CD4-positive, alpha-beta T cell treated with Interleukin-2 at 100 ng/mL for 4 hours (primary cell): Measurements from ENCODE around the gene PPP1R18.
"Not testable (repeated sequence)": the region's sequence is repeated elsewhere in the genome, so short reads cannot be mapped to it uniquely, and the experiment has no call there.

Experiments used
- DNase-seq: peaks from one replicate; pipeline ENCODE4 v3.0.0-alpha.2; 2020; ENCODE audit warnings: low spot score

Gene PPP1R18, protein sequence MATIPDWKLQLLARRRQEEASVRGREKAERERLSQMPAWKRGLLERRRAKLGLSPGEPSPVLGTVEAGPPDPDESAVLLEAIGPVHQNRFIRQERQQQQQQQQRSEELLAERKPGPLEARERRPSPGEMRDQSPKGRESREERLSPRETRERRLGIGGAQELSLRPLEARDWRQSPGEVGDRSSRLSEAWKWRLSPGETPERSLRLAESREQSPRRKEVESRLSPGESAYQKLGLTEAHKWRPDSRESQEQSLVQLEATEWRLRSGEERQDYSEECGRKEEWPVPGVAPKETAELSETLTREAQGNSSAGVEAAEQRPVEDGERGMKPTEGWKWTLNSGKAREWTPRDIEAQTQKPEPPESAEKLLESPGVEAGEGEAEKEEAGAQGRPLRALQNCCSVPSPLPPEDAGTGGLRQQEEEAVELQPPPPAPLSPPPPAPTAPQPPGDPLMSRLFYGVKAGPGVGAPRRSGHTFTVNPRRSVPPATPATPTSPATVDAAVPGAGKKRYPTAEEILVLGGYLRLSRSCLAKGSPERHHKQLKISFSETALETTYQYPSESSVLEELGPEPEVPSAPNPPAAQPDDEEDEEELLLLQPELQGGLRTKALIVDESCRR

DNA sequence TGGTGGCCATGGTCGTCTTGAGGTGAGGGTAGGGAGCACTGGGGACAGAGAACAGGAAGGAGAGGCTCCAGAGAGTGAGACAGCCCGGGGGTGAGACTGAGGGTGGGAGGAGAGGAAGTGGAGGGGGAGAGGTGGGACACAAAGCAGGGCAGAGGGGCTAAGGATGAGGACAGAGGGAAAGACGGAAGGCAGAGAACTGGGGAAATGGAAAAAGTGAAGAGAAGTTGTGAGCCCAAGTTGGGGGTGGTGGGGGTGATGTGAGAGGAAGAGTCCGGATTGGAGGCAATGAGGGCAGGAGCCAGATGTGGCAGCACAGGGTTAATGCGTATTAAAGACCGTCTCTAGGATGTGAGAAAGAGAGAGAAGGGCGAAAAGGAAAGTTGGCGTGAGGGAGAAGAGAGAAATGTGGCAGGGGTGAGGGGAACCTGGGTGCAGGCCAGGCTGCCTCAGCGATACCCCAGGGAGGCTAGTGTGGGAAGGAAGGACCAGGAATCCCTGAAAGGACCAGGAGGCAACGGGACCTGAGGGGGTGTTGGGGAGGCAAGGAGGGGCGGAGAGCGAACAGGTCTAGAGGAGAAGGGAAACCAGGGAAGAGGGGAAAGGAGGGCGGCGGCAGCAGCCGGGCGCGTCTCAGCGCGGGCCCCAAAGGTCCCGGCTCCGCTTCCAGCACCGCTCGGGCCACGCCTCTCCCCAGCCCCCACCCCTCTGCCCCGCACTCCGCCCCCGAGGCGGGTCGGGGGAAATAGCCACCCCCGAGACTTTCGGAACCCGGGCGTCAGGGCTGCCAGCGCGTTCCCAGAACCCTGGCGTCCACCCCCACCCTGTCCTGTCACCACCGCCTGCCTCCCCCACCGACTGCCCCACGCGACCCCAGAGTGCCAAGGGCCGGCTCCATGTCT lies at the start of gene PPP1R18:
Gene PPP1R18 (minus strand): TSS at position 637 of the 899 bp plus-strand sequence. CDS start 627 bp downstream, at position 10.
- peak; percentile 84 for DNase-seq

DNA sequence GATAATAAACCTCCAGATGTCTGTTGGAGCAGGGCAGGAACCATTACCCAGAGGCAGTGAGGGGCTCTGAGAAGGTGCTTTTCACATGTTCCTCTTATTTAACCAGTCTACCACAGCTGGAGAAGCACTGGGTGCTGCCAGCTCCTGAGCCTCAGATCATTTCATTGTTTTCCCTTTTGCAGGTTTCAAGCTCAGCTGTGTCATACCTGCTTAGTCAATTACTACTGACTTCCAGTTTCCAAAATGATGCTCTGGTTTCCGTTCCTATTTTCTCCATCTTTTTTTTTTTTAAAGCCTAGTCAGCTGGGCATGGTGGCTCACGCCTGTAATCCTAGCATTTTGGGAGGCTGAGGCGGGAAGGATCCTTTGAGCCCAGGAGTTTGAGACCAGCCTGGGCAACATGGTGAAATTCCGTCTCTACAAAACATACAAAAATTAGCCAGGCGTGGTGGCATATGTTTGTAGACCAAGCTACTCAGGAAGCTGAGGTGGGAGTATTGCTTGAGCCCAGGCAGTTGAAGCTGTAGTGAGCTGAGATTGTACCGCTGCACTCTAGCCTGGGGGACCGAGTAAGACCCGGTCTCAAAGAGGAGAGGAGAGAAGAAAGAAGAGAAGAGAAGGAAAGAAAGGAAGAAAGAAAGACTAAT lies 49.3 kb upstream of the PPP1R18 start:
- DNase-seq = no peak

DNA sequence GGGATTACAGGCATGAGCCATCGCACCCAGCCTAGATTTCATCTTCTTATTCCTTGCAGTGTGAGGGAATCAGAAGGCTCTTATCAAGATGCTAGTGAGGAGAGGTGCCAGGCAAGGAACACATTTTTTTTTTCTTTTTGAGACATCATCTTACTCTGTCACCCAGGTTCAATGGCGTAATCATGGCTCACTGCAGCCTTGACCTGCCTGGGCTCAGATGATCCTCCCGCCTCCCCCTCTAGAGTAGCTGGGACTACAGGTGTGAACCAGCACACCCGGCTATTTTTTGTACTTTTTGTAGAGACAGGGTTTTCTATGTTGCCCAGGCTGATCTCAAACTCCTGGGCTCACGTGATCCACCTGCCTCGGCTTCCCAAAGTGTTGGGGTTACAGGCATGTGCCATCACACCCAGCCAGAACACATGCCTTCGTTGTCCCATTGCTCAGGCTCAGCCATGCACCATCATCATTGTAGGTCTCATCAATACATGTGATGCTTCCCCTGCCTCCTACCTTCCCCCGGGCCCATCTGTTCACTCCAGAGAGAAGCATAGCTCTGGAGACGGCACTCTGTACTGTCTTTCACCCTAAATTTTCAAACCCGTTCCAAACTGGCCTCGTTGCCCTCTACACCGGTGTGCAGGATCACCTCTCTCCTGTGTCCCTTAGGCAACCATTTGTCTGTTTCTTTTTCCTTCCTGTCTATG lies 45.9 kb upstream of the PPP1R18 start:
- DNase-seq = no peak

DNA sequence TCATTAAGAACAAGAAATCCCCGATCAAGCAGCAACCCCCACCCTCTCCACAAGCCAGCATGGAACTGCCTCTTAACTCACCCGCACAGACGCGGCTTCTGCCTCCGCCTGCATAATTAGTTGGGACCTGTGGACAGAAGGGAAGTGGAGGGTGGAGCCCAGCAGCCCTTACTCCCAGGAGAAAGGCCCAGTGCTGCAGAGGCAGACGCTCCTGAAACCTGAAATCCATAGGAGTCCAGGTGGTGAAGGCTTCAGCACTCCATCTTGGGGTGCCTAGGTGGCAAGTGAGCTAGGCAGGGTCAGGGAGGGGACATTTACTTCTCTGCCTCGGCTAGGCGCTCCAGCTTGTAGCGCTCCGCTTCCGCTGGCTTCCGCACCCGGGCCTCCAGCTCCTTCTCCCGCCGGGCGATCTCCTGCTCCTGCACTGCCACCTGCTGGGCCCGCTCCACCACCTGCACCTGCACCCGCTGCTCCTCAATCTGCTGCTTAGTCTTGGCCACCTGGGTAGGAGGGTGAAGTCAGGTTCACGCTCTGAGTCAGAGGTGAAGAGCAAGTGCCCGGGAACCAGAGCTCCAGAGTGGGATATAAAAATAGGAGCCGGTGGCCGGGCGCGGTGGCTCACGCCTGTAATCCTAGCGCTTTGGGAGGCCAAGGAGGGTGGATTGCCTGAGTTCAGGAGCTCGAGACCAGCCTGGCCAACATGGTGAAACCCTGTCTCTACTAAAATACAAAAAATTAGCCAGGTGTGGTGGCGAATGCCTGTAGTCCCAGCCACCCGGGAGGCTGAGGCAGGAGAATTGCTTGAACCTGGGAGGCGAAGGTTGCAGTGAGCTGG lies 44.4 kb upstream of the PPP1R18 start:
- peak; percentile 87 for DNase-seq

DNA sequence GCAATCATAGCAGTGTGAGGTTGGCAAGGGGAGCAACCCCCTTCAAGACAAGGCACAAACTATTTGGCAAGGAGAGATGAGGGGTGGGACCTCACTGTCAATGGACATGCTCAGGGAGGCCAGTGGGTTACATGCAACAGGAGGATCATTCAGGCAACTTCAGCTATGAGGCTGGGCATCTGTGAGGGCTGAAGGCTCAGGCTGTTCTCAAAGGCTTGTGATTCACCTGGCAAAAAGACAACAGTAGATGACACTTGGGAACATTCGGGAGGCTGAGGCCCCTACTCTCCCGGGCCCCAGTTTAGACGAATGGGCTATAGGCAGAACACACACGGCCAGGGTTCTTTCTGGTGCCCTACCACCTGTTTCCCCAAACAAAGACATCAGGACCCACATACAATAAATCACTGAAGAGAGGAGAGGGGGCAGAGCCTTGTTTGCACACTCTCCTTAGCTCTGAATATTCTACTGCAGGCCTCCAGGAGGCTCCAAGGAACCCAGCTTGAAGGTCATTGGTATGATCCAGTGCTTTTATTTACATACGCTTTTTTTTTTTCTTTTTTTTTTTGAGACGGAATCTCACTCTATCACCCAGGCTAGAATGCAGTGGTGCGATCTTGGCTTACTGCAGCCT lies 41.6 kb upstream of the PPP1R18 start:
- DNase-seq = no peak

DNA sequence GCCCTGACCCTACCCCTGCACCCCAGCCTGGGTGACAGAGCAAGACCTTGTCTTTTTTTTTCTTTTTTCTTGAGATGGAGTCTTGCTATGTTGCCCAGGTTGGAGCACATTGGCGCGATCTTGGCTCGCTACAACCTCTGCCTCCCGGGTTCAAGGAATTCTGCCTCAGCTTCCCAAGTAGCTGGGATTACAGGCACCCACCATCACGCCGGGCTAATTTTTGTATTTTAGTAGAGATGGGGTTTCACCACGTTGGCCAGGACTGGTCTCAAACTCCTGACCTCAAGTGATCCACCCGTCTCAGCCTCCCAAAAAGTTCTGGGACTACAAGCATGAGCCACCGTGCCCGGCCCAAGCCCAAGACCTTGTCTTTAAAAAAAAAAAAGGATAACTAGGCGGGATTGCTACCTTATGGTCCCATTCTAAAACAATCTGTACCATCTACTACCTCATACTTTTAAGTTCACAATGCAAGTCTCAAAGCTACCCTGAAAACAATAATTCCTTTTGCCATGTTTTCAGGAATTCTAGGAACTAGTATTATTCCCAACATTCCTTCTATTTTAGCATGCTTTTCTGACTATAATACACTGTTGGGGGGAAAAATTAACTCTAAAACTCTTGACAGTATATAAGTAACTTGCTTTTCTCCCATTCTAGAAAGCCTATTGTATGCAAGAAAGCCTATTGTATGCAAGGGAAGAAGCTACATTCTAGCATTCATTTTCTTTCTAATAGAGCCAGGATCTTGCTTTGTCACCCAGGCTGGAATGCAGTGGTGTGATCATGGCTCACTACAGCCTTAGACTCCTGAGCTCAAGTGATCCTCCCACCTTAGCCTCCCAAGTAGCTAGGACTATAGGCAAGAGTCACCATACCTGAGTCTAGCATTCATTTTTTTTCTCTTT lies 40.3 kb upstream of the PPP1R18 start:
- DNase-seq = no peak

DNA sequence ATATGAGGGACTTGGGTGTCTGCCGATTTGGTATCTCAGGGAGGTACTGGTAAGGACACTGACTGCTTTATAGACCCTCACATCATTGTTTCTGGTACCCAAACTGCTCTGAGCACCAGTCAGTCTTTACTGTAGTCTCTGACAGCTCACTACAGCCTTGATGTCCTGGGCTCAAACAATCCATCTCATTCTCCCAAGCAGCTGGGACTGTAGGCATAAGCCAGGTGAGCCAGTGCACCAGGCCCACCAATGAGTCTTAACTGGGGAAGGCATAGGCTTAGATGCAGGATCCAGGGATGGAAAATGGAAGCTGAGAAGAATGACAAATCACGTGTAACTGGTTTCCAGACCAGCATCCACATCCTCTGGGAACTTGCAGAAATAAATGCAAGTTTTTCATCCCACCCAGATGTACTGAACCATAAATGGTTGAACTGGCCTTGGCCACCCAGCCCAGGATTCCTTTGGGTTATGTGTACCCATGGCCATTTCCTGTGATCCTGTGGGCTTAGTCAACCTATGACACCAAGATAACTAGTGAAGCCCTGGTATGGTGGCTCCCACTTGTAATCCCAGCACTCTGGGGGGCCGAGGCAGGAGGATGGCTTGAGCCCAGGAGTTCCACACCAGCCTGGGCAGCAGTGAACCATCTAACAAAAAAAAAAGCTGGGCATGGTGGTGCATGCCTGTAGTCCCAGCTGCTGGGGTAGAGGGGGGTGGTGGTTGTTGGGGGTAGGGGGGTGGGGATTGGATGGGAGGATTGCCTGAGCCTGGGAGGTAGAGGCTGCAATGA lies 39.5 kb upstream of the PPP1R18 start:
- no peak for DNase-seq

DNA sequence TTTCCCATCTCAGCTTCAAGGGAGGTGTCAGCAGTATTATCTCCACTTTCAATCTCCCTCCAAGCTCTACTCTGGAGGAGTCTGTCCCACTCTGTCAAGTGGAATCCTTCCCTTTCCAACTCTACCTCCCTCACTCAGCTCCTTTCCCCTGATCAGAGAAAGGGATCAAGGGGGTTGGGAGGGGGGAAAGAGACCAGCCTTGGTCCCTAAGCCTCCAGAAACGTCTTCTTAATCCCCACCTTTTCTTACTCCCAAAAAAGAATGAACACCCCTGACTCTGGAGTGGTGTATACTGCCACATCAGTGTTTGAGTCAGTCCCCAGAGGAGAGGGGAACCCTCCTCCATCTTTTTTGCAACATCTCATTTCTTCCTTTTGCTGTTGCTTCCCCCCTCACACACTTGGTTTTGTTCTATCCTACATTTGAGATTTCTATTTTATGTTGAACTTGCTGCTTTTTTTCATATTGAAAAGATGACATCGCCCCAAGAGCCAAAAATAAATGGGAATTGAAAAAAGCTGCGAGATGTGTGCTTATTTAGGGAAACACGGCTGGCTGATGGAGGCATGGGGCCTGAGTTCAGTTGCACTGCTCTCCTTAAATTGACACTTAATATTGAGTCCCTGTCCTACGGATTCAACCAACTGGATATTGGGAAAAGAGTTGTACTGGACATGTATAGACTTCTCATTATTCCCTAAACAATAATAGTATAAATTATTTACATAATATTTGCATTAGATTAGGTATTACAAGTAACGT lies 38.6 kb upstream of the PPP1R18 start:
- no peak for DNase-seq

DNA sequence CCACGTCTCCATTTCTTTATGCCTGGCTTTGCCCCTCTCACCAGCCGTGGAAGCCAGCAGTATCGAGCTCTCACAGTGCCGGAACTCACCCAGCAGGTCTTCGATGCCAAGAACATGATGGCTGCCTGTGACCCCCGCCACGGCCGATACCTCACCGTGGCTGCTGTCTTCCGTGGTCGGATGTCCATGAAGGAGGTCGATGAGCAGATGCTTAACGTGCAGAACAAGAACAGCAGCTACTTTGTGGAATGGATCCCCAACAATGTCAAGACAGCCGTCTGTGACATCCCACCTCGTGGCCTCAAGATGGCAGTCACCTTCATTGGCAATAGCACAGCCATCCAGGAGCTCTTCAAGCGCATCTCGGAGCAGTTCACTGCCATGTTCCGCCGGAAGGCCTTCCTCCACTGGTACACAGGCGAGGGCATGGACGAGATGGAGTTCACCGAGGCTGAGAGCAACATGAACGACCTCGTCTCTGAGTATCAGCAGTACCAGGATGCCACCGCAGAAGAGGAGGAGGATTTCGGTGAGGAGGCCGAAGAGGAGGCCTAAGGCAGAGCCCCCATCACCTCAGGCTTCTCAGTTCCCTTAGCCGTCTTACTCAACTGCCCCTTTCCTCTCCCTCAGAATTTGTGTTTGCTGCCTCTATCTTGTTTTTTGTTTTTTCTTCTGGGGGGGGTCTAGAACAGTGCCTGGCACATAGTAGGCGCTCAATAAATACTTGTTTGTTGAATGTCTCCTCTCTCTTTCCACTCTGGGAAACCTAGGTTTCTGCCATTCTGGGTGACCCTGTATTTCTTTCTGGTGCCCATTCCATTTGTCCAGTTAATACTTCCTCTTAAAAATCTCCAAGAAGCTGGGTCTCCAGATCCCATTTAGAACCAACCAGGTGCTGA lies 37.6 kb upstream of the PPP1R18 start:
- DNase-seq = not testable (repeated sequence)

DNA sequence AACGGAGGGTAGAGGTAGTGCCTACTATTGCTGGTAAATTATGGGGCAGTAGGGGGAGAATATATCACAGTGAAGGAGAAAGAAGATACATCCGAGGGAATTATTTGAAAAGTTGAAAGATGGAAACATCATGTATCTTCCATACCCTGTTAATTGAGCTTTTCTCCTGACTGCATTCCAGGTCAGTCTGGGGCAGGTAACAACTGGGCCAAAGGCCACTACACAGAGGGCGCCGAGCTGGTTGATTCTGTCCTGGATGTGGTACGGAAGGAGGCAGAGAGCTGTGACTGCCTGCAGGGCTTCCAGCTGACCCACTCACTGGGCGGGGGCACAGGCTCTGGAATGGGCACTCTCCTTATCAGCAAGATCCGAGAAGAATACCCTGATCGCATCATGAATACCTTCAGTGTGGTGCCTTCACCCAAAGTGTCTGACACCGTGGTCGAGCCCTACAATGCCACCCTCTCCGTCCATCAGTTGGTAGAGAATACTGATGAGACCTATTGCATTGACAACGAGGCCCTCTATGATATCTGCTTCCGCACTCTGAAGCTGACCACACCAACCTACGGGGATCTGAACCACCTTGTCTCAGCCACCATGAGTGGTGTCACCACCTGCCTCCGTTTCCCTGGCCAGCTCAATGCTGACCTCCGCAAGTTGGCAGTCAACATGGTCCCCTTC lies 36.9 kb upstream of the PPP1R18 start:
- DNase-seq = not testable (repeated sequence)

DNA sequence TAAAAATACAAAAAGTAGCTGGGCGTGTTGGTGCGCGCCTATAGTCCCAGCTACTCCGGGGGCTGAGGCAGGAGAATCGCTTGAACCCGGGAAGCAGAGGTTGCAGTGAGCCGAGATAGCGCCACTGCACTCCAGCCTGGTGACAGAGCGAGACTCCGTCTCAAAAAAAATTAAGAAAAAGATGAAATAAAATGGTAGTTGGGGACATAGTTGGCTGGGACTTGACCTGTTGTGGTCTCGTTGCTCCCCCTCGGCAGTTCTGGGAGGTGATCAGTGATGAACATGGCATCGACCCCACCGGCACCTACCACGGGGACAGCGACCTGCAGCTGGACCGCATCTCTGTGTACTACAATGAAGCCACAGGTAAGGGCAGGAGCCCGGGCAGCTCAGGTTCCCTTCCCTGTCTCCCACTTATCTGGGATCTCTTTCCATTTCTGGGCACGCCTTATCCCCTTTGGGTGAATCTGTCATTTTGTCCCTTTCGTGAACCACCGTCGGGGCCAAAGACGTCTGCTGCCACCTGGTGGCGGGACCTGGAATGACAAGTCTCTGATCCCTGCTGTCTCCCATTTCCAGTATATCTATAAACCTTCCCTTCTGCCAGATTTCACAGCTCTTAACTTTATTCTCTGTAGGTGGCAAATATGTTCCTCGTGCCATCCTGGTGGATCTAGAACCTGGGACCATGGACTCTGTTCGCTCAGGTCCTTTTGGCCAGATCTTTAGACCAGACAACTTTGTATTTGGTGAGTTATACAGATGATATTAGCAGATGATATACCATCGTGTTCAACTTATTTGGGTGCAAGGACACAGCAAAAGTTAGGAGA lies 36.1 kb upstream of the PPP1R18 start:
- peak; percentile 88 for DNase-seq

DNA sequence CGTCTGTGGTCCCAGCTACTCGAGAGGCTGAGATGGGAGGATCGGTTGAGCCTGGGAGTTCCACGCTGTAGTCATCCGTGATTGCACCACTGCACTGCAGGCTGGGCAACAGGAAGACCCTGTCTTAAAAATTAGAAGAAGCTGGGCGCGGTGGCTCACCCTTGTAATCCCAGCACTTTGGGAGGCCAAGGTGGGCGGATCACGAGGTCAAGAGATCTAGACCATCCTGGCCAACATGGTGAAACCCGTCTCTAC lies 35.5 kb upstream of the PPP1R18 start:
- peak; percentile 30 for DNase-seq

DNA sequence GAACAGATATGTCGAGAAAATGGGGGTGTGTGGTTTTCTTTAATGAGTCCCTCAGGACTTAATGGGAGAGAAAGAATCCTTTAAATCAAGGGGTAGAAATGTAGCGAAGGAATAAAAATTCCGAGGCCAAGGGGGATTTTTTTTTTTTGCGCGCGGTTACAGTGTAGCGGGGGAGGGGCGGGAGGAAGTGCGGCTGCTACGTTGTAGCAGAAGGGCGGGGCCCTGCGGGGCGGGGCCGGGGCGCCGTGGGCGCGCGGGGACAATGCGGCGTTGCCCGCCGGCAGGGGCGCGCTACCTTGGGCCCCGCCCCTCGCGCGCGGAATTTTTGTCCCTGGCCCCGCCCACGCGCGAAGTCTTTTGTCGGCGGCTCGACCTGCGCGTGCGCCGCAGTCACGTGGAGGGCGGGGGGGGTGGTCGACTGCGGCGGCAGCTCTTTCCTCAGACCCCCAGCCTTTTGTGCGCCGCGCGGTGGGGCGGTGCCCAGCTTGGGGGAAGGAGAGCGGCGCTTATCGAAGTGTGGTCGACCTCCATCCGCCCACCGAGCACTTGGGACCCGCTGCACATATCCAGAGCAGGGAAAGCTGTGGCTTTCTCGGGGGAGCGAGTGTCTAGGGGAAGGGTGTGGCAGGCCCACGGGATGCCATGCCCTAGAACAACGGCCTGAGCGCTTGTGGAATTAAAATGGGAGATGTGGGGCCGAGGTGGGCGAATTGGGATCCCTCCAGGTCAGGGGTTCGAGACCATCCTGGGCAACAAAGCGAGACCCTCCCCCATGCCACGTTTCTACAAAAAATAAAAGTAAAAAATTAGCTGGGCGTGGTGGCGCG lies 35.0 kb upstream of the PPP1R18 start:
- DNase-seq = peak; percentile 95

DNA sequence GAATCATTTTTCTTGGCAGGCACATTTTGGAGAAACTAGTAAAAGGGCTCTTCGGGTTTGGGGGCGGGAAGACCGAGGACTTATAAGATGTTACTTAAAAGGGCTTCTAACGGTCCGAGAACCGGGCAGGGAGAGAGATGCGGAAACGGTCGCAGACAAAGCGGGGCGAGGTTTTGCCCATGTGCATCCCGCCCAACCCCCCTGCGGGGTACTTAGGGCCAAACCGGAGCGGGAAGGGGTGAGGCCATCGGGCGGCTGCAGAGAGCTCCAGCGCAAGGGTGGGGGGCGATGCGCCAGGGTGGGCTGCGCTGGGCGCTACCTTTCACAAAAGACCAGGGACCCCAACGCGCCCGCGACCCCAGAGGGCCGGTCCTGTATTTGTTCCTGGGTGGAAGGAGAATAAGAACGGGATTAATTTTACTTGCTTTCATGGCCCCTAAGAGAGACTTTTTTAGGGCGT lies 34.3 kb upstream of the PPP1R18 start:
- DNase-seq = peak; percentile 44
